Measurements from ENCODE around the gene ZBTB7C. TPM values are rescaled to one million over a fixed set of nuclear protein-coding genes. Genes with fewer than 3 reads are reported as not detected.
"Not testable (repeated sequence)": the region's sequence is repeated elsewhere in the genome, so short reads cannot be mapped to it uniquely, and the experiment has no call there.

Gene ZBTB7C
- polyA plus RNA-seq, 1 of the 3 experiments (the other 2 are of a cell fraction): 0.05 TPM

DNA sequence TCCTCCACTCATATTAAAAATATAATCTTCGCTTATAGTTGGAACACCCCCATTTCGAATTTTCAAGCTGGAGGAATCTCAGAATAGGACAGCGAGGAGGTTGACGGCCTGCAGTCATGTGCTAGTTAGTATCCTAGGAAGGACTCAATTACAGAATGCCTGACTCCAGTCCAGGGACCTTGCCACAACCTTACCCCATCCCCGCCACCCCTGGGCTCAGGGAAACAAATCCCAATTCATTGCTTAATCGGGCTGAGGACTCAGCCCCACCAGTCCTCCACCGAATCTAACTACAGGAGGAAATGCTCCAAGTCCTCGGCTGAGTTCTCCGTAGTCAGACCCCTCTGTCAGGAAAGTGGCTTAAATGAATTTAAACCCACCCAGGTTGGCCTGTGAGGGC, 31.7 kb upstream of the ZBTB7C start:
- H2AFZ ChIP-seq (ENCODE audit: low read depth): no peak overlapping the region
- CTCF ChIA-PET: interaction anchor here (0.9 to 15.1 kb wide), 6 partner anchors 9 to 409 kb away, joined by 3 to 333 read pairs (median 4); no protein-coding TSS in a partner anchor

DNA sequence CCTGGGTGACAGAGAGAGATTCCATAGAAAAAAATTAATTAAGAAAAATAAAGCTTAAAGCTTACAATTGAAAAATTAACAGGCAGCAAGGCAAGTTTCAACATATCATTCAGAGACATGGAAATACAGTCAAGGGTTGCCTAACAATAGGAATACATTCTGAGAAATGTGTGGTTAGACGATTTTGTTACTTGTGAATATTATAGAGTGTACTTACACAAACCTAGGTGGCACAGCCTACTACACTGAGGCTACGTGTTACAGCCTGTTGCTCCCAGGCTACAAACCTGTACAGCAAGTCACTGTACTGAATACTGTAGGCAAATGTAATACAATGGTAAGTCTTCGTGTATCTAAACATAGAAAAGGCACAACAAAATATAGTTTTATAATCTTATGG, 27.7 kb upstream of the ZBTB7C start:
- no peaks in the 10 kb centered on the region for H3K36me3 ChIP-seq (replicated peaks in 1 of 2; ENCODE audit: control insufficient read depth in 1 of 2, insufficient read depth in 2 of 2, low read length in 1 of 2)
- ChIA-PET POLR2A (no interaction called here), CTCF (interaction anchor here (1.3 to 15.1 kb wide), 4 partner anchors 9 to 405 kb away, joined by 4 to 170 read pairs (median 24); no protein-coding TSS in a partner anchor)
- H3F3A ChIP-seq (replicated peaks; ENCODE audit: insufficient read depth): no peaks in the 10 kb centered on the region
- no peak overlapping the region for H3K9ac ChIP-seq
- H3K9me2 ChIP-seq: no peaks in the 10 kb centered on the region
- H3K79me2 ChIP-seq (ENCODE audit: insufficient read depth): no peaks in the 10 kb centered on the region
- H3K4me2 ChIP-seq: no peak overlapping the region
- H4K20me1 ChIP-seq (ENCODE audit: insufficient read depth): no peaks in the 10 kb centered on the region
- TF ChIP-seq POLR2AphosphoS5 (IDR thresholded peaks at IDR 0.05; ENCODE audit: low read depth, low read length): no peak
- TF ChIP-seq NFIC (IDR thresholded peaks at IDR 0.05; ENCODE audit: borderline replicate concordance): no peak
- no peak for TF ChIP-seq TEAD4 (IDR thresholded peaks at IDR 0.05; ENCODE audit: borderline replicate concordance, insufficient read depth)
- no peak for TF ChIP-seq SIN3A (IDR thresholded peaks at IDR 0.05; ENCODE audit: borderline replicate concordance, low read depth, low read length)
- TF ChIP-seq, protein P1, sequence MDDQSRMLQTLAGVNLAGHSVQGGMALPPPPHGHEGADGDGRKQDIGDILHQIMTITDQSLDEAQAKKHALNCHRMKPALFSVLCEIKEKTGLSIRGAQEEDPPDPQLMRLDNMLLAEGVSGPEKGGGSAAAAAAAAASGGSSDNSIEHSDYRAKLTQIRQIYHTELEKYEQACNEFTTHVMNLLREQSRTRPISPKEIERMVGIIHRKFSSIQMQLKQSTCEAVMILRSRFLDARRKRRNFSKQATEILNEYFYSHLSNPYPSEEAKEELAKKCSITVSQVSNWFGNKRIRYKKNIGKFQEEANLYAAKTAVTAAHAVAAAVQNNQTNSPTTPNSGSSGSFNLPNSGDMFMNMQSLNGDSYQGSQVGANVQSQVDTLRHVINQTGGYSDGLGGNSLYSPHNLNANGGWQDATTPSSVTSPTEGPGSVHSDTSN (IDR thresholded peaks at IDR 0.05): no peak
- DNase-seq: no peak
- no peak overlapping the region for H2AFZ ChIP-seq (ENCODE audit: low read depth)
- H3K4me3 ChIP-seq (ENCODE audit: low read depth in 2 of 2, low read length in 1 of 2): no peak overlapping the region
- peaks cover 0 to 12% of the 10 kb centered on the region in 2 experiments; a peak in 1 of 4 replicates for H3K4me1 ChIP-seq (ENCODE audit: control insufficient read depth in 1 of 2, insufficient read depth in 2 of 2, low read depth in 1 of 2, low read length in 1 of 2)
- 27% methylated on average over 3 of the region's 3 CpGs for WGBS (ENCODE audit: low lambda C conversion rate)
- H3K9me3 ChIP-seq: no peaks in the 10 kb centered on the region
- no peak overlapping the region for H3K27ac ChIP-seq (ENCODE audit: low read depth in 2 of 2, low read length in 1 of 2)
- H3K27me3 ChIP-seq (ENCODE audit: insufficient read depth): peaks cover 62% of the 10 kb centered on the region

More for the DNA sequence above, 31.7 kb upstream of the ZBTB7C start:
- TF ChIP-seq ELF1 (IDR thresholded peaks at IDR 0.05) (no peak), RCOR1 (IDR thresholded peaks at IDR 0.05; ENCODE audit: low read length) (no peak), RAD21 (IDR thresholded peaks at IDR 0.05; ENCODE audit: low read length) (no peak), SIN3A (IDR thresholded peaks at IDR 0.05; ENCODE audit: borderline replicate concordance, low read depth, low read length) (no peak), RFX5 (IDR thresholded peaks at IDR 0.05; ENCODE audit: low read length) (no peak), EZH2phosphoT487 (IDR thresholded peaks at IDR 0.05; ENCODE audit: borderline replicate concordance, low read depth) (no peak), SMC3 (IDR thresholded peaks at IDR 0.05; ENCODE audit: low read depth, low read length) (no peak), GATA2 (CRISPR knock-in tag; IDR thresholded peaks at IDR 0.05) (no peak), CHD2 (IDR thresholded peaks at IDR 0.05; ENCODE audit: low read length, partially characterized antibody) (no peak), NRF1 (IDR thresholded peaks at IDR 0.05; ENCODE audit: low read depth, low read length) (no peak), POLR2AphosphoS5 (IDR thresholded peaks at IDR 0.05; ENCODE audit: low read depth, low read length) (no peak), TEAD4 (IDR thresholded peaks at IDR 0.05; ENCODE audit: borderline replicate concordance, insufficient read depth) (no peak), MXI1 (IDR thresholded peaks at IDR 0.05; ENCODE audit: low read depth, low read length) (no peak), MEF2A (IDR thresholded peaks at IDR 0.05; ENCODE audit: borderline replicate concordance, low read depth) (no peak)
- TF ChIP-seq, protein P2, sequence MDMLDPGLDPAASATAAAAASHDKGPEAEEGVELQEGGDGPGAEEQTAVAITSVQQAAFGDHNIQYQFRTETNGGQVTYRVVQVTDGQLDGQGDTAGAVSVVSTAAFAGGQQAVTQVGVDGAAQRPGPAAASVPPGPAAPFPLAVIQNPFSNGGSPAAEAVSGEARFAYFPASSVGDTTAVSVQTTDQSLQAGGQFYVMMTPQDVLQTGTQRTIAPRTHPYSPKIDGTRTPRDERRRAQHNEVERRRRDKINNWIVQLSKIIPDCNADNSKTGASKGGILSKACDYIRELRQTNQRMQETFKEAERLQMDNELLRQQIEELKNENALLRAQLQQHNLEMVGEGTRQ (IDR thresholded peaks at IDR 0.05; ENCODE audit: borderline replicate concordance, low read depth, low read length): no peak
- TF ChIP-seq, protein P3, sequence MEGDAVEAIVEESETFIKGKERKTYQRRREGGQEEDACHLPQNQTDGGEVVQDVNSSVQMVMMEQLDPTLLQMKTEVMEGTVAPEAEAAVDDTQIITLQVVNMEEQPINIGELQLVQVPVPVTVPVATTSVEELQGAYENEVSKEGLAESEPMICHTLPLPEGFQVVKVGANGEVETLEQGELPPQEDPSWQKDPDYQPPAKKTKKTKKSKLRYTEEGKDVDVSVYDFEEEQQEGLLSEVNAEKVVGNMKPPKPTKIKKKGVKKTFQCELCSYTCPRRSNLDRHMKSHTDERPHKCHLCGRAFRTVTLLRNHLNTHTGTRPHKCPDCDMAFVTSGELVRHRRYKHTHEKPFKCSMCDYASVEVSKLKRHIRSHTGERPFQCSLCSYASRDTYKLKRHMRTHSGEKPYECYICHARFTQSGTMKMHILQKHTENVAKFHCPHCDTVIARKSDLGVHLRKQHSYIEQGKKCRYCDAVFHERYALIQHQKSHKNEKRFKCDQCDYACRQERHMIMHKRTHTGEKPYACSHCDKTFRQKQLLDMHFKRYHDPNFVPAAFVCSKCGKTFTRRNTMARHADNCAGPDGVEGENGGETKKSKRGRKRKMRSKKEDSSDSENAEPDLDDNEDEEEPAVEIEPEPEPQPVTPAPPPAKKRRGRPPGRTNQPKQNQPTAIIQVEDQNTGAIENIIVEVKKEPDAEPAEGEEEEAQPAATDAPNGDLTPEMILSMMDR (IDR thresholded peaks at IDR 0.05): no peak
- 73% methylated on average over 9 of the region's 9 CpGs for WGBS (ENCODE audit: low lambda C conversion rate)
- Histone ChIP-seq H3K27me3 (ENCODE audit: insufficient read depth) (peaks cover 73% of the 10 kb centered on the region), H3K9me3 (no peaks in the 10 kb centered on the region), H3K4me2 (no peak overlapping the region), H4K20me1 (ENCODE audit: insufficient read depth) (no peaks in the 10 kb centered on the region), H3K9me2 (no peaks in the 10 kb centered on the region), H3K4me1 (ENCODE audit: control insufficient read depth in 1 of 2, insufficient read depth in 2 of 2, low read depth in 1 of 2, low read length in 1 of 2) (peaks cover 0 to 18% of the 10 kb centered on the region in 2 experiments; a peak in 1 of 4 replicates), H3F3A (replicated peaks; ENCODE audit: insufficient read depth) (no peaks in the 10 kb centered on the region), H3K9ac (no peak overlapping the region), H3K4me3 (ENCODE audit: low read depth in 2 of 2, low read length in 1 of 2) (no peak overlapping the region), H3K27ac (ENCODE audit: low read depth in 2 of 2, low read length in 1 of 2) (no peak overlapping the region), H3K79me2 (ENCODE audit: insufficient read depth) (no peaks in the 10 kb centered on the region), H3K36me3 (replicated peaks in 1 of 2; ENCODE audit: control insufficient read depth in 1 of 2, insufficient read depth in 2 of 2, low read length in 1 of 2) (no peaks in the 10 kb centered on the region)
- POLR2A ChIA-PET: no interaction called here
- DNase-seq: no peak

DNA sequence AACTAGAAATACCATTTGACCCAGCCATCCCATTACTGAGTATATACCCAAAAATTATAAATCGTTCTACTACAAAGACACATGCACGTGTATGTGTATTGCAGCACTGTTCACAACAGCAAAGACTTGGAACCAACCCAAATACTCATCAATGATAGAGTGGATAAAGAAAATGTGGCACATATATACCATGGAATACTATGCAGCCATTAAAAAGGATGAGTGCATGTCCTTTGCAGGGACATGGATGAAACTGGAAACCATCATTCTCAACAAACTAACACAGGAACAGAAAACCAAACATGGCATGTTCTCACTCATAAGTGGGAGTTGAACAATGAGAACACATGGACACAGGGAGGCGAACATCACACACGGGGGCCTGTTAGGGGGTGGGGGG, 25.2 kb upstream of the ZBTB7C start:
- H4K20me1 ChIP-seq (ENCODE audit: insufficient read depth); H3K27ac ChIP-seq (ENCODE audit: low read depth in 2 of 2, low read length in 1 of 2); H2AFZ ChIP-seq (ENCODE audit: low read depth); H3K79me2 ChIP-seq (ENCODE audit: insufficient read depth); H3K9me3 ChIP-seq; POLR2A ChIA-PET; H3K4me1 ChIP-seq (ENCODE audit: control insufficient read depth in 1 of 2, insufficient read depth in 2 of 2, low read depth in 1 of 2, low read length in 1 of 2); H3K4me3 ChIP-seq (ENCODE audit: low read depth in 2 of 2, low read length in 1 of 2); H3K9ac ChIP-seq; H3K4me2 ChIP-seq; H3K9me2 ChIP-seq; H3K36me3 ChIP-seq (replicated peaks in 1 of 2; ENCODE audit: control insufficient read depth in 1 of 2, insufficient read depth in 2 of 2, low read length in 1 of 2); DNase-seq; H3F3A ChIP-seq (replicated peaks; ENCODE audit: insufficient read depth): not testable (repeated sequence)
- 48% methylated on average over 4 of the region's 4 CpGs for WGBS (ENCODE audit: low lambda C conversion rate)
- H3K27me3 ChIP-seq (ENCODE audit: insufficient read depth): peaks cover 40% of the 10 kb centered on the region
- CTCF ChIA-PET: interaction anchor here (3.6 kb wide), 1 partner anchor 12 kb away, joined by 40 read pairs; no protein-coding TSS in a partner anchor

All from SK-N-SH (cell line).